Measurements from ENCODE around the gene CYP1A1. TPM values are rescaled to one million over a fixed set of nuclear protein-coding genes. Genes with fewer than 3 reads are reported as not detected.

Gene CYP1A1
- total and polyA plus RNA-seq, 2 experiments from 2014 or later = 17.0 to 19.1 TPM

DNA sequence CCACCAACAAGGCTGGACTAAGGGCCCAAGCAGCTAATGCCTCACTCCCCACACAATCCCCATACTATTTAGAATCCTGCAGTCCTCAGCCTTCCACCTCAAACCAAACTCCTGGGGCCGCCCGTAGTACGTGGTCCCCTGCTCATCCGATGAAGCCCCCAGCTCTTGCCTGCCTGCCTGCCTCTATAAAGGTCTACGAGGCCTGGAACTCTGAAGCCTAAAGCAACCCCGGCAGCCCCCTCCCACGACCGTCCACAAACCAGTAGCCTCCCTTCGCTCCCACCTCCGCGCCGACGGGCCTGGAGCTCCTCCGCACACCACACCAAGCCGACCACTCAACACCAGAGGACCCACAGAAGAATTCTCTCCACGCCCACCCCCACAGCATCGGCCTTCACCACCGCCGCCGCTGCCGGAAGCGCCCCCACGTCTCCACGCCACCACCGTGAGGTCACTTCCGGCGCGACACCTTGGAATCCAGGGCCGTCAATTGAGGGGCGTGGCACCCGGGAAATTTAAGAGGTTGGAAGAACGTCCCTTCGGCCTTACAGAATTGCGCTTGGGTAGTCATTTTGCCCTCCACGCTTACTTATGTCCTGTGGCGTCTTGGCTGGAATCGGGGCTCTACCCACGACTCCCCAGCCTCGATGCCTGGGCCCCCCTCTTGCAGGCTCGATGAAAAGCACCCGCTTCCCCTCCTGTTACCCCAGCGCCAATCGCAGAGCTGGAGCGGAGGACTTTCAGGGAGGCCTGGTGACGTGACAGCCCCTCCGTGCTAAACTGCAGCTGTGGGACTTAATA, 29.5 kb downstream of the CYP1A1 start, which contains the start of gene EDC3:
EDC3 (minus strand) TSS at position 428 of the 801 bp plus-strand sequence. CDS start 20,900 bp downstream, outside the sequence.
- no peaks in the 10 kb centered on the region for H4K20me1 ChIP-seq (ENCODE audit: insufficient read depth, poor library complexity, severe bottlenecking)
- no peaks in the 10 kb centered on the region for H3K27me3 ChIP-seq
- peak; percentile 93 for DNase-seq (ENCODE audit: low spot score)
- no peaks in the 10 kb centered on the region for H3K9me3 ChIP-seq (ENCODE audit: low read depth)
- H3K9me2 ChIP-seq (replicated peaks; ENCODE audit: insufficient read depth) = no peaks in the 10 kb centered on the region
- peak within 1 kb of the TSS; percentile 96 for H3K4me2 ChIP-seq
- H3K36me3 ChIP-seq (replicated peaks; ENCODE audit: insufficient read depth, low read depth) = no peaks in the 10 kb centered on the region
- peak within 1 kb of the TSS; percentile 91 for H3K4me3 ChIP-seq
- peak within 1 kb of the TSS; percentile 93 for H3K27ac ChIP-seq
- peaks cover 59% of the 10 kb centered on the region for H3K79me2 ChIP-seq
- WGBS (ENCODE audit: low lambda C conversion rate, missing lambda C conversion rate) = 1% methylated on average over 46 of the region's 46 CpGs
- peak within 1 kb of the TSS; percentile 94 for H2AFZ ChIP-seq
- TF ChIP-seq EZH2 (IDR thresholded peaks at IDR 0.05; ENCODE audit: borderline replicate concordance) = no peak
- H3K4me1 ChIP-seq (ENCODE audit: insufficient read depth) = peaks cover 13% of the 10 kb centered on the region

DNA sequence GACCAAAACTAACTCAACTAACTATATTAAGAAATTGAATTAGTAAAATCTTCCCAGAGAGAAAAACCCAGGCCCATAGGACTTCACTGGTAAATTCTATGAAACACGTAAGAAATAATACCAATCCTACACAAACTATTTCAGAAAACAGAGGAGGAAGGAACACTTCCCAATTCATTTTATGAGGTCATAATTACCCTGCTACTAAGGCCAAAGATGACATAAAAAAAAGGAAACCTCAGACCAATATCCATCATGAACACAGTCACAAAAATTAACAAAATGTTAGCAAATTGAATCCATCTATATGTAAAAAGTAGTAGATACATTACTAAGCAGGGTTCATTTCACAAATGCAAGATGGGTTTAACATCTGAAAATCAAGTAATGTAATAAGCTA, 33.0 kb downstream of the CYP1A1 start:
- no peak for DNase-seq (ENCODE audit: low spot score)

DNA sequence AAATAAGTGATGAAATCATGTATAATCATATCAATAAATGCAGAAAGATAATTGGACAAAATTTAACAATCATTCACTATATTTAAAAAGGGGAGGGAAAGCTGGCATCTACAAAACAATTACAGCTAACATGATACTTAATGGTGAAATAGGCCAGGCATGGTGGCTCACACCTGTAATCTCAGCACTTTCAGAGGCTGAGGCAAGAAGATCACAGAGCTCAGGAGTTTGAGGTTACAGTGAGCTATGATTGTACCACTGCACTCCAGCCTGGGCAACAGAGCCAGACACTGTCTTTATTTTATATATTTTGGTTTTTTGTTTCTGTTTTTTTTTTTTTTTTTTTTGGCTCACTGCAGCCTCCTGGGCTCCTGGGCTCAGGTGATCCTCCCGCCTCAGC, 41.6 kb downstream of the CYP1A1 start:
- WGBS (ENCODE audit: low lambda C conversion rate, missing lambda C conversion rate) = 91% methylated on average over 1 of the region's 1 CpG
- peaks cover 14% of the 10 kb centered on the region for H4K20me1 ChIP-seq (ENCODE audit: insufficient read depth, poor library complexity, severe bottlenecking)
- peaks cover 94% of the 10 kb centered on the region for H3K79me2 ChIP-seq
- no peak for DNase-seq (ENCODE audit: low spot score)
- H3K9me2 ChIP-seq (replicated peaks; ENCODE audit: insufficient read depth) = no peaks in the 10 kb centered on the region
- H3K27me3 ChIP-seq = no peaks in the 10 kb centered on the region
- H2AFZ ChIP-seq = no peak overlapping the region
- no peak overlapping the region for H3K27ac ChIP-seq
- no peak overlapping the region for H3K4me3 ChIP-seq
- no peaks in the 10 kb centered on the region for H3K4me1 ChIP-seq (ENCODE audit: insufficient read depth)
- no peaks in the 10 kb centered on the region for H3K36me3 ChIP-seq (replicated peaks; ENCODE audit: insufficient read depth, low read depth)
- TF ChIP-seq EZH2phosphoT487 (IDR thresholded peaks at IDR 0.05; ENCODE audit: low read depth, severe bottlenecking, unreplicated experiment) = no peak
- TF ChIP-seq, protein P1, sequence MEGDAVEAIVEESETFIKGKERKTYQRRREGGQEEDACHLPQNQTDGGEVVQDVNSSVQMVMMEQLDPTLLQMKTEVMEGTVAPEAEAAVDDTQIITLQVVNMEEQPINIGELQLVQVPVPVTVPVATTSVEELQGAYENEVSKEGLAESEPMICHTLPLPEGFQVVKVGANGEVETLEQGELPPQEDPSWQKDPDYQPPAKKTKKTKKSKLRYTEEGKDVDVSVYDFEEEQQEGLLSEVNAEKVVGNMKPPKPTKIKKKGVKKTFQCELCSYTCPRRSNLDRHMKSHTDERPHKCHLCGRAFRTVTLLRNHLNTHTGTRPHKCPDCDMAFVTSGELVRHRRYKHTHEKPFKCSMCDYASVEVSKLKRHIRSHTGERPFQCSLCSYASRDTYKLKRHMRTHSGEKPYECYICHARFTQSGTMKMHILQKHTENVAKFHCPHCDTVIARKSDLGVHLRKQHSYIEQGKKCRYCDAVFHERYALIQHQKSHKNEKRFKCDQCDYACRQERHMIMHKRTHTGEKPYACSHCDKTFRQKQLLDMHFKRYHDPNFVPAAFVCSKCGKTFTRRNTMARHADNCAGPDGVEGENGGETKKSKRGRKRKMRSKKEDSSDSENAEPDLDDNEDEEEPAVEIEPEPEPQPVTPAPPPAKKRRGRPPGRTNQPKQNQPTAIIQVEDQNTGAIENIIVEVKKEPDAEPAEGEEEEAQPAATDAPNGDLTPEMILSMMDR (IDR thresholded peaks at IDR 0.05; ENCODE audit: poor library complexity) = no peak
- no peak for TF ChIP-seq EZH2 (IDR thresholded peaks at IDR 0.05; ENCODE audit: borderline replicate concordance)
- H3K9me3 ChIP-seq (ENCODE audit: low read depth) = no peaks in the 10 kb centered on the region
- no peak overlapping the region for H3K4me2 ChIP-seq

More for the DNA sequence above, 33.0 kb downstream of the CYP1A1 start:
- H2AFZ ChIP-seq = no peak overlapping the region
- H3K4me3 ChIP-seq = no peak overlapping the region
- no peaks in the 10 kb centered on the region for H3K9me2 ChIP-seq (replicated peaks; ENCODE audit: insufficient read depth)
- no peaks in the 10 kb centered on the region for H3K27me3 ChIP-seq
- no peak overlapping the region for H3K4me2 ChIP-seq
- peaks cover 93% of the 10 kb centered on the region for H3K79me2 ChIP-seq
- no peaks in the 10 kb centered on the region for H3K36me3 ChIP-seq (replicated peaks; ENCODE audit: insufficient read depth, low read depth)
- TF ChIP-seq, protein P1 (IDR thresholded peaks at IDR 0.05; ENCODE audit: poor library complexity) = no peak
- TF ChIP-seq EZH2 (IDR thresholded peaks at IDR 0.05; ENCODE audit: borderline replicate concordance) (no peak), EZH2phosphoT487 (IDR thresholded peaks at IDR 0.05; ENCODE audit: low read depth, severe bottlenecking, unreplicated experiment) (no peak)
- H3K27ac ChIP-seq = no peak overlapping the region
- 96% methylated on average over 1 of the region's 1 CpG for WGBS (ENCODE audit: low lambda C conversion rate, missing lambda C conversion rate)
- peaks cover 6% of the 10 kb centered on the region for H4K20me1 ChIP-seq (ENCODE audit: insufficient read depth, poor library complexity, severe bottlenecking)
- no peaks in the 10 kb centered on the region for H3K9me3 ChIP-seq (ENCODE audit: low read depth)
- peaks cover 13% of the 10 kb centered on the region for H3K4me1 ChIP-seq (ENCODE audit: insufficient read depth)

DNA sequence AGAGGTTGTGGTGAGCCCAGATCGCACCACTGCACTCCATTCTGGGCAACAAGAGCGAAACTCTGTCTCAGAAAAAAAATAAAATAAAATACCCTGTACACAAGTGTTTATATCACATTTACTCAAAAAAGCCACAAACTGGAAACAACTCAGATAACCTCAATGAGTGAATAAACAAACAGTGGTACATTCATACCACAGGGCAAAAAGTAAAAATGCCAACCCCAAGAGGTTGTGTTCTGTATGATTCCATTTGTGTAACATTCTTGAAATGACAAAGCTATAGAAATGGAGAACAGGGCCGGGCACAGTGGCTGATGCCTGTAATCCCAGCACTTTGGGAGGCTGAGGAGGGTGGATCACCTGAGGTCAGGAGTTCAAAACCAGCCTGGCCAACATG, 42.4 kb downstream of the CYP1A1 start:
- H3K9me3 ChIP-seq (ENCODE audit: low read depth) = no peaks in the 10 kb centered on the region
- no peaks in the 10 kb centered on the region for H3K27me3 ChIP-seq
- no peak for DNase-seq (ENCODE audit: low spot score)
- no peaks in the 10 kb centered on the region for H3K9me2 ChIP-seq (replicated peaks; ENCODE audit: insufficient read depth)
- no peak overlapping the region for H3K27ac ChIP-seq
- H3K79me2 ChIP-seq = peaks cover 95% of the 10 kb centered on the region
- H3K36me3 ChIP-seq (replicated peaks; ENCODE audit: insufficient read depth, low read depth) = no peaks in the 10 kb centered on the region
- no peak overlapping the region for H2AFZ ChIP-seq
- no peak overlapping the region for H3K4me2 ChIP-seq
- TF ChIP-seq, protein P1 (IDR thresholded peaks at IDR 0.05; ENCODE audit: poor library complexity) = no peak
- TF ChIP-seq EZH2phosphoT487 (IDR thresholded peaks at IDR 0.05; ENCODE audit: low read depth, severe bottlenecking, unreplicated experiment) (no peak), EZH2 (IDR thresholded peaks at IDR 0.05; ENCODE audit: borderline replicate concordance) (no peak)
- WGBS (ENCODE audit: low lambda C conversion rate, missing lambda C conversion rate) = 100% methylated on average over 3 of the region's 3 CpGs
- no peaks in the 10 kb centered on the region for H3K4me1 ChIP-seq (ENCODE audit: insufficient read depth)
- no peak overlapping the region for H3K4me3 ChIP-seq
- H4K20me1 ChIP-seq (ENCODE audit: insufficient read depth, poor library complexity, severe bottlenecking) = peaks cover 14% of the 10 kb centered on the region
